Osteocyte (in vitro differentiated cells): ENCODE measurements around the gene SMOC2. TPM values are rescaled to one million over a fixed set of nuclear protein-coding genes. Genes with fewer than 3 reads are reported as not detected.

Experiments used
- DNase-seq: peaks from one replicate; pipeline ENCODE4 v3.0.0; 2021; ENCODE audit warnings: mixed read lengths; ENCODE audit not compliant: unreplicated experiment; ENCODE audit errors: extremely low spot score
- H3K27ac Mint-ChIP-seq: one replicate; pipeline ENCODE4 v1.8.0; 2021; ENCODE audit warnings: mild to moderate bottlenecking, mixed read lengths; ENCODE audit not compliant: unreplicated experiment
- H3K27me3 Mint-ChIP-seq: one replicate; pipeline ENCODE4 v1.8.0; 2021; ENCODE audit warnings: mixed read lengths; ENCODE audit not compliant: unreplicated experiment
- H3K36me3 Mint-ChIP-seq: one replicate; pipeline ENCODE4 v1.8.0; 2021; ENCODE audit warnings: mixed read lengths; ENCODE audit not compliant: unreplicated experiment
- H3K4me1 Mint-ChIP-seq: one replicate; pipeline ENCODE4 v1.8.0; 2021; ENCODE audit warnings: mixed read lengths; ENCODE audit not compliant: unreplicated experiment
- H3K4me3 Mint-ChIP-seq: one replicate; pipeline ENCODE4 v1.8.0; 2021; ENCODE audit warnings: mild to moderate bottlenecking, moderate library complexity, mixed read lengths; ENCODE audit not compliant: unreplicated experiment
- H3K9me3 Mint-ChIP-seq: one replicate; pipeline ENCODE4 v1.8.0; 2021; ENCODE audit warnings: mixed read lengths; ENCODE audit not compliant: unreplicated experiment
- CTCF ChIP-seq: fragments of 200-600 bp; sonication (generic); IDR thresholded peaks from 2 replicates; pipeline ENCODE4 v1.5.0; 2021; ENCODE audit warnings: antibody characterized with exemption, mild to moderate bottlenecking, moderate library complexity
- total RNA-seq: library from RNA; stranded (reverse); gene quantifications from 2 replicates; pipeline ENCODE4 v1.2.1, GENCODE V29; 2021

Gene SMOC2
- total RNA-seq, 1 donor from 2014 or later, result 11.6 TPM

- H3K27me3 Mint-ChIP-seq, result peaks cover 26% of the 10 kb centered on the region
- DNase-seq, result no peak
- no peak overlapping the region for H3K4me3 Mint-ChIP-seq
- no peak overlapping the region for H3K27ac Mint-ChIP-seq
- peaks cover 18% of the 10 kb centered on the region for H3K4me1 Mint-ChIP-seq
- H3K9me3 Mint-ChIP-seq, result no peaks in the 10 kb centered on the region
- no peaks in the 10 kb centered on the region for H3K36me3 Mint-ChIP-seq
- TF ChIP-seq CTCF, result no peak
These were observed 83.6 kb downstream of the SMOC2 start for GRCh38 chr6:168524571-168525001.

DNA sequence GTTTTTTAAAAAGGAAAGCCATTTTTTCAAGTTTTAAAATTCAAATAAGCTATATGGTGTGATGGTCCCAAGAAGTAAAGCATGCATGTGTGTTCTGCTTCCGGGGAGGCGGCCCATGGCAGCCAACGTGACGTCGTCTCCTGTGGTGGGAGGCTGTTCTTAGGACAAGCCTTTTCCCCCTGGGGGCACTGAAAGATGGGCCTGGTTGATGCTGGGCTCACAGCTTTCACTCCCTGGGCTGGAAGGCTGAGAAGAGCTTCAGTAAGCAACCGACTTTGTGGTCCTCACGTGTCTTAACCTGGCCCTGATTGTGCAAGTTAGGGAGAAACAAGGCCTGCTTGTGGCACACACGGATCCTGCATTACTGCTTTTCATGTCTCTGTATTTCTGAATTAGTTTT lies 84.1 kb downstream of the SMOC2 start:
- no peak overlapping the region for H3K4me3 Mint-ChIP-seq
- peaks cover 26% of the 10 kb centered on the region for H3K27me3 Mint-ChIP-seq
- no peak overlapping the region for H3K27ac Mint-ChIP-seq
- H3K4me1 Mint-ChIP-seq, result peaks cover 18% of the 10 kb centered on the region
- no peaks in the 10 kb centered on the region for H3K36me3 Mint-ChIP-seq
- TF ChIP-seq CTCF, result no peak
- H3K9me3 Mint-ChIP-seq, result no peaks in the 10 kb centered on the region
- DNase-seq, result no peak

- peaks cover 18% of the 10 kb centered on the region for H3K4me1 Mint-ChIP-seq
- DNase-seq, result no peak
- H3K36me3 Mint-ChIP-seq, result no peaks in the 10 kb centered on the region
- H3K27me3 Mint-ChIP-seq, result peaks cover 19% of the 10 kb centered on the region
- no peak overlapping the region for H3K27ac Mint-ChIP-seq
- H3K4me3 Mint-ChIP-seq, result no peak overlapping the region
- TF ChIP-seq CTCF, result no peak
- H3K9me3 Mint-ChIP-seq, result no peaks in the 10 kb centered on the region
These were observed 85.1 kb downstream of the SMOC2 start for GRCh38 chr6:168525926-168526630.

DNA sequence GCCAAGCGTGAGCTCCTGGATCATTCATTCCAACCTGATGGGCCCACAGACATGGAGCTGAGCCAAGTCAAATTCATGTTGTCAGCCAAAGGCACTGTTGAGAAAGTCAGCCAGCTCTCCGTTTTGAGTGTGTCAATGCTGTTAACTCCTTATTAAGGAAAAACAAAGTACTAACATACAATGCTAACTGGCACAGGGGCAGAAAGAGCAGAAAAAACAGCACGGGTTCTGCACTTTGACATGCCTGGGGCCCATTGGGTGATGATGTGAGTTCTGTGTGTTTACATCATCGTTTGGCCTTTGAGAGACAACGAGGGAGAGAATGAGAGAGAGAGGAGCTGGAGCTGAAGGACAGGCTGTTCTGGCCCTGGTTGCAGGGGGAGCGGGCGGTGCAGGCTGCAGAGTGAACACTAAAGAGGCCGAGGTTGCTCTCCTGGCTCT lies 85.9 kb downstream of the SMOC2 start:
- H3K27me3 Mint-ChIP-seq, result peaks cover 19% of the 10 kb centered on the region
- DNase-seq, result no peak
- no peak overlapping the region for H3K27ac Mint-ChIP-seq
- H3K4me1 Mint-ChIP-seq, result peaks cover 18% of the 10 kb centered on the region
- H3K36me3 Mint-ChIP-seq, result no peaks in the 10 kb centered on the region
- TF ChIP-seq CTCF, result no peak
- no peak overlapping the region for H3K4me3 Mint-ChIP-seq
- H3K9me3 Mint-ChIP-seq, result no peaks in the 10 kb centered on the region

DNA sequence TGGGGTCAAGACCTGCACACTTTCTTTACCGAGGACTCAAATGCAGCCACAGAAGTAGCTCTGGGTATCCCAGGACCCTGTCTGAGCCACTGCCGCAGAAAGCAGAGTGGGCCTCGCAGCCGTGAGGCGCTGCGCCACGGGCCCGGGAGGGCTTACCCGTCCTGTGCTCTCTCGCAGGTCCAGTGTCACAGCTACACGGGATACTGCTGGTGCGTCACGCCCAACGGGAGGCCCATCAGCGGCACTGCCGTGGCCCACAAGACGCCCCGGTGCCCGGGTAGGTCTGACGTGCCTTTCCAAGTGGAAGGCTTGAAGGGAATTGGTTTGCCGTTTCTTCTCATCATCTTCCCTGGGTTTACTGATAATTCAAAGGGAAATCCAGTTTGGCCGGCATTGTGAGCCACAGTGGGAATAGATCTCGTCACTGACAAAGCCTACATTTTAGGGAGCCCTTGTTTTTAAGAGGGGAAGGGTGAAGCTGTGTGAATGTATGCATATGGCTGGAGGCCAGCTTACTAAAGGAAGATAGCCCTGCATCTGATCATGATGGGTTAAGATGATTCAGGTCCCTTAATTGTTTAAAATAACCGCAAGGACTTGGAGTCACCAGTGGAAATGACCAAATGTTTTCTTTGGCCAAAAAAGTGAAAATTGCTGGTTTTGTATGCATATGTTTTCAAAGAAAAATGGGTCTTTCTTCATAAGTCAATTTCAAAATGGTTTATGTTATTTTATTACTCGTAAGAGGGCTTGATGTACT lies 86.6 kb downstream of the SMOC2 start:
- Mint-ChIP-seq H3K27me3 (peaks cover 13% of the 10 kb centered on the region), H3K36me3 (no peaks in the 10 kb centered on the region), H3K27ac (no peak overlapping the region), H3K4me1 (peaks cover 18% of the 10 kb centered on the region), H3K9me3 (no peaks in the 10 kb centered on the region), H3K4me3 (no peak overlapping the region)
- TF ChIP-seq CTCF, result no peak
- DNase-seq, result no peak
